Raji (cell line): ENCODE measurements around the gene AGAP1.

Experiments used
- POLR2A ChIP-seq: IDR thresholded peaks from 2 replicates; pipeline ENCODE4 v1.6.1; 2011; ENCODE audit warnings: low read depth, low read length, control low read depth; ENCODE audit not compliant: insufficient read depth

AGAP1 gene

DNA sequence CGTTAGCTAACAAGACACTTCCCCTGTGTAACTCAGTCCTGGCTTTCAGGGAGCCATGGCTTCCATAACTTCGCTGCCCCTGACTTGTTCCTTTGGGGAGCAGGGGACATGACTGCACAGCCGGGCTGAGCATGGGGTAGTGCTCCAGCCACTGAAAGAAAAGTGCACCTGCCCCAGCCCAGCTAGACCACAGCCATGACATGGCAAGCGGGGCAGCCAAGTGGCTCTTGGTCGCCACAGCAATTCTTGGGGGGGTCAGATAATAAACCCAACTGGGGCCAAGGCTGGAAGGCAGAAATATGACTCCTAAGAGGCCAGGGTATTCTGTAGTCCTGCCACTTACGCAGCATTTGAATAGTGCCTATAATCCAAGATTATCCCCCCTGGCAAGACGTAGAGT is 385.3 kb downstream of the AGAP1 start:
- TF ChIP-seq POLR2A = no peak

DNA sequence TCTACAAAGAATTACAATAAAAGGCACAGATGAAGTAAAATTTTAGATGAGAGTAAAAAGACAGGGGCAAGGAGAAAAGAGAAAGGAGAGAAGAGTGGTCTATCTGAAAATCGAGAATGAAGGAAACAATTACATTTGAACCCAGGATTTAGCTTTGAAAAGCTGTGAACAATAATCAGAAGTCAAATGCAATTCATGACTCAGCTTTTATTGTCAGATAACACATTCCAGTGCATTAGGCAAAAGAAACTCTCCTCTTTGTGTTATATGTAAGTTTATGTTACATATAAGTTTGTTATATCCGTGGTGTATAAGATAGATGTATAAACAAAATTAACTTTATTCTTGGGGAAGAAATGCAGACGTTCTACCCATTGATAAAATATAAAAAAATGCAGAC is 389.8 kb downstream of the AGAP1 start:
- TF ChIP-seq POLR2A = no peak

DNA sequence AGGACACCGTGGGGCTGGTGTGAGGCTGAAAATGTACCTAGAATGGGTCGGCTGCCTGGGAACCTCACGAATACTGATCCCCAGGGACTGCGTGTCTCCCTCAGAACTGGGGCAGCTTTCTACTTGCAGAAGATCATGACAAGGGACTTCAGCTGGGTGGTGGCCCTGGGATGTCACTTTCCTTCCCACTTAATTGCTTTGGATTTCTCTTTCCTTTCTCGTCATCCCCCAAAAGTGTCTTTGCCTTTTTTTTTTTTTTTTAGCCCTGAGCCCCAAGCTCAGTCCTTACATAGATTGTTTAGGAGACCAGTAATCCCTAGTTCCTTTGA is 395.4 kb downstream of the AGAP1 start:
- no peak for TF ChIP-seq POLR2A

DNA sequence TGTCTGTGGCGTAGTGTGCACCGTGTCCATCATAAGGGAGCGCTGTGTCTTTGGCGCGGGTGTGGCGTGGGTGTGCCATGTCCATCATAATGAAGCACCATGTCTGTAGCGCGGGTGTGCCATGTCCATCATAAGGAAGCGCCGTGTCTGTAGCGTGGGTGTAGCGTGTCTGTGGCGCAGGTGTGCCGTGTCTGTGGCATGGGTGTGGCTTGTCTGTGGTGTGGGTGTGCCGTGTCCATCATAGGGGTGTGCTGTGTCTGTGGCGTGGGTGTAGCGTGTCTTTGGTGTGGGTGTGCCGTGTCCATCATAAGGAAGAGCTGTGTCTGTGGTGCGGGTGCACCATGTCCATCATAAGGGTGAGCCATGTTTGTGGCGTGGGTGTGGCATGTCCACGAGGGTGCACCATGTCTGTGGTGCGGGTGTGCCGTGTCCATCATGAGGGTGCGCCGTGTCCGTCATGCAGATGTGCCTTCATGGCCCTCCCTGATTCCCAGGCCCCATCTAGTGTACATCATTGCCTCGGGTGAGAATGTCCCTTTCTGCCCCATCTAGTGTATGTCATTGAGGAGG is 399.4 kb downstream of the AGAP1 start:
- no peak for TF ChIP-seq POLR2A

DNA sequence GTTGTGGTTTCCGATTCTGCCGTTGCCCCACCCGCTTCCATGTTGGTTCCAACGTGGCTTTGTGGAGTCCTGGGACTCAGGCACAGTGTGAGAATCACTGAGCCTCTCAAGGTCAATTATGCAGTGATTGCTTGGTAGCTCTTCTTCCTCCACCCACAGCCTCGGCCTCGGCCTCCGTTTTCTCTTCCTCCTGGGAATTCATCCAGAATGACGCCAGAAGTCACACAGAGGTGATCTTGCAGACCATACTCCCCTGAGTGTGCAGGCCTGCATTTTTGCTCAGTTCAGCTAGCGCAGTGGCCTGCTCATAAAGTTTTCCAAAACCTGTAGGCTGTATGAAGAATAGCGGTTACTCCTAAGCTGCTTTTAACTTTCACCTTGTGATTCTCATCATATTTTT is 401.0 kb downstream of the AGAP1 start:
- TF ChIP-seq POLR2A = no peak

DNA sequence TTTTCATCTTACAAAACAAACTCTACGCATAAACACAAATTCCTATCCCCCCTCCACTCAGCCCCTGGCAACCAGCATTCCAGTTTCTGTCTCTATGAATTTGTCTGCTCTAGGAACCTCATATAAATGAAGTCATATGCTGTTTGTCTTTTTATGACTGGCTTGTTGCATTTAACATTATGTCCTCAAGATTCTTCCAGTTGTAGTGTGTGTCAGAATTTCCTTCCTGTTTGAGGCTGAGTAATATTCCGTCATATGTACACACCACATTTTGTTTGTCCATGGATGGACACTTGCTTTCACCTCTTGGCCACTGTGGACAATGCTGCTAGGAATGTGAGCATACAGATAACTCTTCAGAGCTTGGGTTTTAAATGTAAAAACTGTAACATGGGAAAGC is 402.2 kb downstream of the AGAP1 start:
- no peak for TF ChIP-seq POLR2A

DNA sequence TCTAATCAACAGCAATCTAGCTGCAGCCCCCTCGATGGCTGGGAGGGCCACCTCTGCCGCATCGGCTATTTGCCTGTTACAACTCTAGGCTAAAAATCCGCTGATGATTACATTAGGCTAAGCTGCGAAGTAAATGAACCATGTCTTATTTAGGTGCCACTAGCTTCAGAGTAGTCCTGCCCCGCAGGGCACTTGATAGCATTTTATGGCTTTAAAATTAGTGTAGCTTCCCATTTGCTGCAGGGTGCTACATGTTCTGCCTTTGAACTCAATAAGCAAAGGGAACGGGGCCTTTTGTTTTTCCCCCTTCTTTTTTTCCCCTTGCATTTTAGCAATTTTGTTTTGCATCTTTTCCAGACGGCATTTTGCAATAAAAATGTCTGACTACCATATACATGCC is 404.1 kb downstream of the AGAP1 start:
- TF ChIP-seq POLR2A = no peak

DNA sequence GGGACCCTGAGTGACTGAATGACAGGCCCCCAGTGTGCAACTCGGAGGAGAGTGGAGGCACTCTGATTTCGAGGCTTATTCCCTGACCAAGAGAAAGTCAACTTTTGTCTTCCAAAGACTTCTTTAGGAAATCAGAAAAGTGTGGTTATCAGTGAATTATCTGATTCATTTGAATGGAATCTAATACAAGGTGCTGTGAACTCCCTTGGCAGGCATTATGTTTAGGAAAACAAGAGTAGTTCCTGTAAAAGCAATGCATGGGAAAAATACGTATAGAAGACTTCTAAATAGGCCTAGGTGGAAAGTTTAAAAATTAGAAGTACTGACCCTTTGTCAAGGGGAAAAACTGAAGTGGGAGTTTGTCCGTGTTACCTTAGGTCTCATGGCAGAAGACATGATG is 404.9 kb downstream of the AGAP1 start:
- TF ChIP-seq POLR2A = no peak

DNA sequence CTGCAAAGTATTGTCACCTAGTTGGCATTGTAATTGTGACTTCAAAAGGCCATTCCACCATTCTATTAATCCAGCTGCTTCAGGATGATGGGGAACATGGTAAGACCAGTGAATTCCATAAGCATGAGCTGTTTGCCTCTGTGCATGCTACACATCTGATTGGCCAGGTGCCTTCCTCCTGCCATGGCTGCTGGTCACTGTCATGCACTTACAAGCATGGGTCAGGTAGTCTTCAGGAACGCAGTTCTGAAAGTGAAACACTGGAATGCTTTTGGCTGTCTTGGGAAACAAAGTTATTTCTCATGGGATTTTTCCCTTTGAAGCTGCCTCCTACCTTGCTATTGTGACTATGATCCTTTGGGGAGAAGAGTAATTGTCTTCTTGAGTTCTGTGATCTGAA is 406.8 kb downstream of the AGAP1 start:
- TF ChIP-seq POLR2A = no peak

DNA sequence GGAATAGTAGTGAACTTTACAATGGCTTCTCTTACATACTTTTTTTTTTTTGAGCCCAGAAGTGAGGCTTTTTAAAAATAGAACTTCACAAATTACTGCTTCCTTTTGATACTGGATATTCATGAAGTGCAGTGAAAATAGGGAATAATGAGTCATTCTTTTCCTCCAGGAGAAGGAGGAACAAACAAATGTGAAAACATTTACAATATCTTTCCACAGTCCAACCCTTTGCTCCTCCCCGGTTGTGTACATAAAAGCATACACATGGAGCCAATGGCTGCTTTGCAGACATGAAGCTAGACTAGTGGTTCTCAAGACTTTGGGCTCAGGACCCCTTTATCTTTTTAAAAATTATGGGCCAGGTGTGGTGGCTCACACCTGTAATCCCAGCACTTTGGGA is 407.4 kb downstream of the AGAP1 start:
- no peak for TF ChIP-seq POLR2A

DNA sequence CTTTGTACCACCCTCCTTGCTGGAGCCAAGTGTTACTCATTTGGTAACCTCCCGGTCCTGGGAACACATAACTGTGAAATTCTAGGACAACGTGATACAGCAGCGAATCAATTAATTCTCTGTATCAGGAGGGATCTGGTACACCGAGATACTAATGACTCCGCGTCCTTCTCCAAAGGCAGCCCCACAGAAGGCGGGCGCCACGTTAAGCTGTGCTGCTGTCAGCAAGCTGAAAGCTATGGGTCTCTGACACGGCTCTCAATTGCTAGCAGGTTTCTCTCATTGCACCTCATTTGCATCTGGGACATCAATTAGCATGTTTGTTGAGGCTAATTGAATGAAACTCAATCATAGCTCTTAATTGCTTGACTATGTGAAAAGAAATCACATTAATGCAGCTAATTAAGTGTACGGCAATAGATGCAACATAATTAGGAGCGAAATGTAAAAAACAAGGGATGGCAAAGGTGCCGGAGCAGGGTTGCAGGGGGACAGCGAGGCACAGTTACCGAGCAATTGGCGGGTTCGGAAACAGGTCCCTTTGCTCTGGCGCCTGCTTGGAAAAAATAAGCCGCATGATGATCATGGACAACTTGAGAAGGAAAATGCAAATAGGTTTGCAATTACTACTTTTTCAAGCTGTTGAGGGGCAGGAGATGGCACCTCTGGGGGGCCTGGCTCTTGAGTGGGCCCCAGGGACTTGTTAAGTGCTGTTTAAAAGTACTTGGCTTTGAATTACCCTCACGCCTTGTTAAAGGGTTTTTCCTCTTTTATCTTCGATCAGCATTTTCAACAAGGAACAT is 410.1 kb downstream of the AGAP1 start:
- TF ChIP-seq POLR2A = no peak

DNA sequence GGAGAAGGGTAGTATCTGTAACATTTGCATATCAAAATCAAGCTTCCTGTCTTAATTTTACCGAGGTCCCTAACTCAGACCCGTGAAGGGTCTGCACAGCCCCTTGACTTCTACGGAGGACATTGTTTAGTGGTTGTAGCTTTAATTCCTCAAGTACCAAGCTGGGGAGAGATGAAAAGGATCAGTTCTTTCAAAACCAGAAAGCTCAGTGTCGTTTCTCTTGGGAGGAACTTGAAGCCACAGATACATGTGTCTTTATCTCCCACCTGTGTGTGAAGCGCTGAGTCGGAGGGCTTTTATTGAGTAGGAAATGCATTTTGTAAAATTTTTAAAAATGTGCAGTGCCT is 410.7 kb downstream of the AGAP1 start:
- no peak for TF ChIP-seq POLR2A

DNA sequence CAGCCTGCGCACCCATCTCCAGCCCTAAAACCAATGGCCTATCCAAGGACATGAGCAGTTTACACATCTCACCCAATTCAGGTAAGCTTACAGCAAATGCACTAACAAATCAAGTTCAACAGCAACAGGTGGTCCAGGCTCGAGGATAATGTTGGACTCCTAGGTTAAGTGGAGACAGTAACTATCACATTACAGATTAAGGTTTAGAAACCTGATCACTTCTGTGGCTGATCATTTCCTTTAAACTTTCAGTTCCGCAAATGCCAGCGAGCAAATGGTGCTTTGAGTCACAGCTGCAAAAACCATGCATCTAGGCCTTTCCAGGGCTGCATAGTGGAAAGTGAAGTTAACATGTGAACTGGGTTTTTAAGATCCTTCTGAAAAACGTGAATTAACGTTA is 415.0 kb downstream of the AGAP1 start:
- TF ChIP-seq POLR2A = no peak

DNA sequence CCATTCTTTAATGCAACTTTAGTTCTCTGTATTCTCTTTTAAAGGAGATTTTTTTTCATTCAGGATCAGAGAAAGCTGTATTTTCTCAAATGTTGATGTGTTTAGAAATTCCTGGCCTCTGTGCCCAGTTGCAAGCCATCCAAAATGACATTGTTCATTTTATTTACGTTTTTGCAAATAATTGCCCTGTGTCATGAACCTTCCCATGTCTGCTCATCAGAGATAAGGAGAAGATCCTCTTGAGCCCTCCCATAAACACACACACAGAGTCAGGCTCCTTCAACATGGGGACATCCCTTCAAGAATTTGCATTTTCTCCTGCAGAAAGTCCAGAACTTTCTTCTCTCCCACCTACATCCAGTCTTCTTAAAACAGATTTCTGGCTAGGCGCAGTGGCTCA is 415.5 kb downstream of the AGAP1 start:
- no peak for TF ChIP-seq POLR2A

DNA sequence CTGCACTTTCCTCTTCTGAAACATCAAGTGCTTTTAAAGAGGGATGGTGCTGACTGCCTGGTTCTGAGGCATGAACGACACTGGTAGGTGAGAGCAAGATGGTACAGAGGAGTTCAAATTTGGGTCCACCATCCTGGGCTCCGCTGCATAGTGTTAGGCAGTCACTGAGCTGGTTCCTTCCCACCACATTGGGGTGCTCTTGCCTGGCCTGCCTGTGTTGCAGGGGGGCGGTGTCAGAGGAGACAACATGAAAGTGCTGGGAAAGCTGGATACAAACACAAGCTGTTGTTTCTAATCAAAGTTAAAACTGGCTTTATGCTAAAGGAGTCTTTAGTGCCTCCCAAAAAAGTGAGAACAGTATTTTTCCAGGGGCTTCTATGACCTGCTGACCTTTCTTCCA is 416.2 kb downstream of the AGAP1 start:
- no peak for TF ChIP-seq POLR2A

DNA sequence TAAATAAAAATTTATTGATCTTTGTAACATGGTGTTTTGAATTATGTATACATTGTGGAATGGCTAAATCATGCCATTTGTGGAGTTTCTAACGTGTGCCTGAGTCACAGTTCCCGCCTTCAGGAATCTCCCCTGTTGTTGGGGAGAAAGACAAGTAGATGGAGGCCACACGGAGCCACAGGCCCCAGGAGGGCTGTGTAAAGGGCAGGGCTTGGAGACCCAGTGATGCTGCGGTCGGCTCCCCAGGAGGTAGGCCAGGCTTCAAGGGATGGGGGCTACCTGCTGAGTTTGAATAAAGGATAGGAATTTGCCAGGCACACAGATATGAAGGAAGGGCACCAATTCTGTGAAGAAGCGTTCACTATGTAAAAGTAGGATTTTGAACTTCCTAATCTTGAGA is 417.3 kb downstream of the AGAP1 start:
- no peak for TF ChIP-seq POLR2A

DNA sequence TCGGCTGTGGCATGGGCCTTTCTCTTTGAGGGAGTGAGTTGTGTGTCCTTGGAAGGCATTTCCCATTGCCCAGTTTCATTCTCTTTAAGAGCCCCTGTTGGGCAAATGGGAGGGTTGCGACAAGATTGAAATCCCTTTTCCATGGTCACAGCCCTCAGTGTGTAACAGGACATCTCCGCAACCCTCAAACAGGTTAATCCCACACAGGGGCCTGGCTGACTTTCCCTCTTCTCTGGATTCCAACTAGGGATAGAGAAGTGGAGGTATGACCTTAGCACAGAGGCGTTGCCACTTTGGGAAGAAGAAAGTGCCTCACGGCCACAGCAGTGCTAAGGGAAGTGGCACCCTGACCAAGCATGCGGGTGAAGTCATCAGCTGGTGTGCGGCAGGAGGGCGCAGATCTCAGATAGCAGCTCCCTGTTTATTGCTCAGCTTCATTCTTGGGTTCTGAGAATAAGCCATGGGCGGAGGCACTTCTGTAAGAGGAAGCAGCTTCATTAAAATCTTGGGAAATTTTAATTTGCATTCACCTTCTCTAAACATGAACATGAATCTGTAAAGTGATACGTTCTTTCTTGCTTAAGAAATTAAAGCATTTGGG is 417.9 kb downstream of the AGAP1 start:
- no peak for TF ChIP-seq POLR2A

DNA sequence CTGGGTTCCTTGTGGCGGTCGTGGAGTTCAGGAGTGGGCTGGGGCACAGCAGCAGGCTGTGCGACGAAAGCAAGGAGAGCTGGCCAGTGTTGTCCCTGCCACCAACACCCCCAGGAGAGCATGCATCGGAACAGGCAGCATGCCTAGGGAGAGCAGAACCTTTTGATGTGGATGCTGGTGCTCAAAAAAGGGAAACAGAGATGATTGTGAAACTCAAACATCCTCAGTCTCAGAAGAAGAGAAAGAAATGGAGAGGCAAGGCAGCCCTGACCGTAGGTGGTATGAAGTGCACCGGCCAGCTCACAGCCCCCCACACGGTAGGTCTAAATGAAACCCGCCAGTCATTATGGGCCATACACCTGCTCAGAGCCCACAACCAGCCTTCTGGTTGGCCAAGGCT is 420.9 kb downstream of the AGAP1 start:
- no peak for TF ChIP-seq POLR2A

DNA sequence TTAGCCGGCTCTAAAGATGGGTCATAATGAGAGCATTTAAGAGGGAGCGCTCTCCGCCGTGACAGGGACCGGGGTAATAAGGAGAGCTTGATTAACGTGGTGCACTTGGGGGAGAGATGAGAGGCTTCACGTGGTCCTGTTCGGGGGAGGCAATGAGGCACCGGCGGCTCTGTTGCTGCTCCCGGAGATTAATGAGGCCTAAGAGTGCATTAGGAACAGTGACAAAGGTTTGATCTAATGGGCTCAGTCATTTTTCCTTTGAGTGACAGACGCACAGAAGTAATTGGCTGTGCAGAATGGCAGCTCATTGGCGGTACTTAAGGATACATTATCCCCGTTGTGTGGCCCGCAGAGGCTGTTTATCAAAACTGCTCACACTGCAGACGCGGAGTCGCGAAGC is 423.7 kb downstream of the AGAP1 start:
- no peak for TF ChIP-seq POLR2A
